ENCODE measurements around the gene SAMD4B. TPM values are rescaled to one million over a fixed set of nuclear protein-coding genes. Genes with fewer than 3 reads are reported as not detected.
A peak's percentile ranks its signal among the peaks of the same experiment; 100 is the strongest.

SAMD4B gene
- total and polyA plus RNA-seq, 9 of the 15 experiments (the other 6 are each of a cell fraction or from before 2014, with no cell fraction given), result 3.4 to 90.5 (median 38.0) TPM

- peak; percentile 98 for TF ChIP-seq RBM25 (IDR thresholded peaks at IDR 0.05; ENCODE audit: low read depth, low read length, severe bottlenecking)
- TF ChIP-seq TCF7 (IDR thresholded peaks at IDR 0.05; ENCODE audit: borderline replicate concordance), result no peak
- TF ChIP-seq ZNF561 (CRISPR knock-in tag; conservative IDR thresholded peaks at IDR 0.05), result no peak
- peak; percentile 32 to 58; a peak in 1 of 4 replicates for TF ChIP-seq FOXK2 (conservative IDR thresholded peaks at IDR 0.05 in 1 of 2, IDR thresholded peaks at IDR 0.05 in 1 of 2; ENCODE audit: low read depth in 2 of 2)
- TF ChIP-seq ARID3B (CRISPR knock-in tag; IDR thresholded peaks at IDR 0.05; ENCODE audit: borderline replicate concordance), result no peak
- peak; percentile 80 for TF ChIP-seq ZBTB40 (IDR thresholded peaks at IDR 0.05)
- no peak for TF ChIP-seq ZBTB40 (CRISPR knock-in tag; IDR thresholded peaks at IDR 0.05)
- TF ChIP-seq BMI1 (IDR thresholded peaks at IDR 0.05; ENCODE audit: low read length), result 0 out of 2 replicates have a peak, but pooled peaks have one; percentile 59
- TF ChIP-seq CLOCK (CRISPR knock-in tag; IDR thresholded peaks at IDR 0.05; ENCODE audit: borderline replicate concordance), result no peak
- no peak for TF ChIP-seq ZNF3 (CRISPR knock-in tag; IDR thresholded peaks at IDR 0.05)
- TF ChIP-seq ZNF707 (CRISPR knock-in tag; conservative IDR thresholded peaks at IDR 0.05), result no peak
- no peak for TF ChIP-seq COPS2 (conservative IDR thresholded peaks at IDR 0.05)
- no peak for TF ChIP-seq CHD1 (IDR thresholded peaks at IDR 0.05; ENCODE audit: low read length)
- TF ChIP-seq ERF (CRISPR knock-in tag; IDR thresholded peaks at IDR 0.05), result peak; percentile 40; the same call in 1 of the 2 replicates
Observed at GRCh38 chr19:39341719-39342604, at the start of gene SAMD4B (continued).

Data from K562 (cell line).